ENCODE measurements around the gene KLF12.

KLF12 gene

DNA sequence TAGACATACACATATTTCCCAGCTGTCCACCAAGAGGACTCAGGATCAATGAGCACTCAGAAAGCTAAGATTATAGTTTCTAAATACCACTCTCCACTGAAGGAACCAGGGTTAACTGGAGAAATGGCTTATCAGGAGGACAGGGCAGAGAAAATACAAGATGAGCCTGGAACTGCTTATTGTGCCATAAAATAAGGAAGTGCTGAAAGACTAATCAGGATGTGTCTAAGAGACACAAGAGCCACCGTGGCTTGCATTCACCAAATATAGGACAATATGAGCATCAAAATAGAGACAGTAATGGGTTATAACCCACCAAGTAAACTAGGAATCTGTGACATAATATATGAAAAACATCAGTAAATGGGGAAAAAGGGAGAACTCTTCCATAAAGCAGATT lies 32.8 kb downstream of the KLF12 start:
- DNase-seq: no peak

DNA sequence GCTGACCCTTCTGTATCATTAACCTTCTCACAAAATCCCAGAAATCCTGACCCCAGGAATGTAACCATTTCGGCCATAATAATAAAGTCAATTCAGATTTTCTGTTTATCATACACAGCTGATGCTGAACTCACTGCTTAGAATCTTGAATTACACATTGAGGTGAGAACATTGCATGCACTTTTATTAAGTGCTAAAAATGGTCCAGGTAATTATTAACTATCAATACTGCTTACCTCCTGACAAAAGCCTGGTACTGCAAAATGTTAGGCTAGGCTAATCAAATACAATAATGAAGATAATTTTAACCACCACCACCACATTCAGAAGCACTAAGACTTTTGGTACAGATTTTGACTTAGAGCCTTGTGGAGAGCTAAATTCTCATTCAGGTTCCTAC lies 36.1 kb downstream of the KLF12 start:
- DNase-seq: no peak

DNA sequence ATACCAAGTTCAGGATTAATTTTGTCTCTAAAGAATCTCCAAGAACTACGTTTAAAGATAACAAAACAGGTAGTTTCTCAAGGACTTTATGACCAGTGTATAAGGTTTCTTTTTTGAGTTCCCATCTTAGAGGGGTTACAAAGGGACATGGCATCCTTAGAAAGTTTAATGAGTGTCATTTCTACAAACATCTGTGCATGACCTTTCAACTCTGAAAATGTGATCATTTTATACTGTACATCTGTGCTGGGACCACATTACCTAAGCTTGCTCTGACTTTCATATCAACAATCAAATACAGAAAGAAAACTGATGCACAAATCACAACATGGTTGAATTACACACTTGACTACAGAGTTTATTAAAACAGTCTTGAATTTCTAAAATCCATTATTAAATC lies 37.1 kb downstream of the KLF12 start:
- no peak for DNase-seq

DNA sequence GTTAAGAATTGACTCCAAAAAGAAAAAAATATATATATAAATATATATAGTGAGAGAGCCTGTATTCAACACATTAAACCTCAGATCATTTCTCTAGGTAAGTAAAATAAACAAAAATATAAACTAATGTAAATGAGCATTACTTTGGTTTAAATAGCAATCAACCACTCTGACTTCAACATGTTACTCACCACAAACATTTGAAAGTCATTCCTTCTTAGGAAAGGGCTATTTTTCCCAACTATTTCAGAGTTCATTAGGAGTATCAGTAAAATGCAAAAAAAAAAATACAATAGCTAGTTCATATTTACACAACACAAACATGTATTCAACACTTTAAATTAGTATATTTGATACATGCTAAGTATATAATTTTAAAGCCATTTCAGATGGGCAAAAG lies 40.5 kb downstream of the KLF12 start:
- DNase-seq: no peak

DNA sequence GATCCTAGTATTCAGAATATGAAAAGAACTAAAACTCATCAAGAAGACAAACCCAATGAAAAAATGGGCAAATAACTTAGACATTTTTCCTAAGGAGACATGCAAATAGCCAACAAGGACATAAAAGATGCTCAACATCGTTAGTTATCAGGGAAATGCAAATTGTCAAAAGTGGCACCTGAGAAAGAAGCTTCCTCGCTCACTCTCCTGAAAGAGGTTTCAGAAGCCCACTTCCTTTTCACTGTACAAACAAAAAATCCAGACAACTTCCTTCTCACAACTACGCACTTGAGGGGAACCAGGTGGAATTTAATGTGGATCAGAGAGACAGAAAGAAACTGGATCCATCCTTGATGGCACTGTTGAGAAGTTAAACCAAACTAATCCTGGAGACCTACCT lies 41.5 kb downstream of the KLF12 start:
- DNase-seq: no peak

DNA sequence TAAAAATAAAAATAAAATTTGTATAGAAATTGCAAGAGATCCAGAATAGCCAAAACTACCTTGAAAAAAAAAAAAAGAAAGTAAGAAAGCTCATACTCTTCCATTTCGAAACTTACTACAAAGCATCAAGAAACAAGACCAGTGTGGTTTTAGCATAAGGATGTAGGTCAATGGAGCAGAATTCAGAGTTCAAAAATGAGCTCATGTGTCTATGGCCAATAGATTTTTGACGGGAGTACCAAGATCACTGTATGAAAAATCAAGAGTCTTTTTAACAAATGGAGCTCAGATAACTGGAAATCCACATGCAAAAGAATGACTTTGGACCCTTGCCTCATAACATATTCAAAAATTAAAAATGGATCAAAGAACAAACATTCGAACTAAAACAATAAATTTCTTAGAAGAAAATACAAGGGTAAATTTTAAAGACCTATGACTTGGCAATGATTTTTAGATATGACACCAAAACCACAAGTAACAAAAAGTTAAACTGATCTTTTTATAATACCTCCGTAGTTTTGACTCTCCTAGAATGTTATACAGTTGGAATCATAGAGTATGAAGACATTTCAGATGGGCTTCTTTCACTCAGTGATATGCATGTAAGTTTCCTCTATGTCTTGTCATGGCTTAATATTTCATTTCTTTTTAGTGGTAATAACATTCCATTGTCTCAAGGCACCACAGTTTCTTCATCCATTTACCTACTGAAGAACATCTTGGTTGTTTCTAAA lies 43.2 kb downstream of the KLF12 start:
- no peak for DNase-seq

DNA sequence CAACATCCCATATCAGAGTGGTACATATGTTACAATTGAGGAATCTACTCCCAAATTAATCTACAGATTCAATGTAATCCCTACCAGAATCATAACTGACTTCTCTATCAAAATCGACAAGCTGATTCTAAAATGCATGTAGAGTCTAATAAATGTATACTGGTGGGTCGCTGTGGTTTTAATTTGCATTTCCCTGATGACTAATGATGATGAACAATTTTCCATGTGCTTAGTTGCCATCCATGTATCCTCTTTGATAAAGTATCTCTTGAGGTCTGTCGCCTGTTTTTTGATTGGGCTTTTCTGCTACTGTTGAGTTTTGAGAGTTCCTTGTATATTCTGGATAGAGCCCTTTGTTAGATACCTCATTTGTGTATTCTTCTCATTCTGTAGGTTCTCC lies 43.8 kb downstream of the KLF12 start:
- no peak for DNase-seq

DNA sequence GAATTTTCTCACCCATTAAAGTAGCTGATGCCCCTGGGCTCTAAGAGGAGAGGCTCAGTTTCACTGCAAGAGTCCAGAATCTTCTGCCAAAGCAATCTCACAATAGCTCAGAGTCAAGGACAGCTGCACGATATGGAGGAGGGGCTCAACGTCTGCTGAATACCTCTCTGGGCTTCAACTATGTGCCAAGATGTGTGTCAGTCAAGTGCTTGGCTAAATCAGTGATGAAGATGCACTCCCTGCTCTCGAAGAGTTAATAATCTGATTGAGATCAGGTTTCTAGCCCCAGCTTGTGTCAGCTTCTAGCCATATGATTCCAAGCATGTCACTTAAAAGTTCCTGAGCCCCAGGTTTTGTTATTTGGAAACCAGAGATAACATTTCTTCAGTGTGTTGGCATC lies 46.8 kb downstream of the KLF12 start:
- no peak for DNase-seq
